Loucy (cell line): ENCODE results near the gene UBAC2.

Experiments
- H2AFZ ChIP-seq: fragments of 200-600 bp; sonication (generic); 2 replicates; pipeline ENCODE4 v1.6.0; 2016; ENCODE audit warnings: antibody characterized with exemption, mild to moderate bottlenecking, low read length, moderate library complexity
- H3F3A ChIP-seq: fragments of 200-600 bp; 2 replicates; pipeline ENCODE4 v1.6.0; 2016; ENCODE audit warnings: antibody characterized with exemption, low read depth, mild to moderate bottlenecking
- H3K27me3 ChIP-seq: fragments of 200-600 bp; sonication (generic); 2 replicates; pipeline ENCODE4 v1.6.1; 2014; ENCODE audit warnings: low read length, mild to moderate bottlenecking; ENCODE audit not compliant: insufficient read depth, poor library complexity, severe bottlenecking
- H3K36me3 ChIP-seq: fragments of 200-600 bp; sonication (generic); 2 replicates; pipeline ENCODE4 v1.6.1; 2016; ENCODE audit warnings: low read length; ENCODE audit not compliant: insufficient read depth
- H3K4me1 ChIP-seq: fragments of 200-600 bp; sonication (generic); 2 replicates; pipeline ENCODE4 v1.5.1; 2014; ENCODE audit warnings: low read length, mild to moderate bottlenecking; ENCODE audit not compliant: insufficient read depth, poor library complexity, severe bottlenecking
- H3K4me2 ChIP-seq: fragments of 200-600 bp; sonication (generic); 2 replicates; pipeline ENCODE4 v1.6.0; 2014; ENCODE audit warnings: antibody characterized with exemption, low read length, low read depth, mild to moderate bottlenecking; ENCODE audit not compliant: poor library complexity, severe bottlenecking
- H3K4me3 ChIP-seq: fragments of 200-600 bp; sonication (generic); 2 replicates; pipeline ENCODE4 v1.5.1; 2014; ENCODE audit warnings: low read length, mild to moderate bottlenecking, mixed read lengths; ENCODE audit not compliant: poor library complexity, severe bottlenecking
- H3K79me2 ChIP-seq: fragments of 200-600 bp; sonication (generic); 2 replicates; pipeline ENCODE4 v1.6.1; 2014; ENCODE audit warnings: low read length; ENCODE audit not compliant: insufficient read depth
- H3K9ac ChIP-seq: fragments of 200-600 bp; sonication (generic); 2 replicates; pipeline ENCODE4 v1.6.0; 2014; ENCODE audit warnings: mild to moderate bottlenecking, low read depth, low read length, moderate library complexity; ENCODE audit not compliant: poor library complexity, severe bottlenecking
- H3K9me2 ChIP-seq: fragments of 200-600 bp; sonication (generic); replicated peaks from 2 replicates; pipeline ENCODE4 v1.6.1; 2016; ENCODE audit warnings: low read depth, low read length, mixed read lengths
- H3K9me3 ChIP-seq: fragments of 200-600 bp; sonication (generic); 2 replicates; pipeline ENCODE4 v1.6.1; 2014; ENCODE audit warnings: mild to moderate bottlenecking, antibody characterized with exemption, low read length, low read depth; ENCODE audit not compliant: insufficient read depth
- H4K20me1 ChIP-seq: fragments of 200-600 bp; sonication (generic); 2 replicates; pipeline ENCODE4 v1.6.0; 2014; ENCODE audit warnings: antibody characterized with exemption, low read length, mild to moderate bottlenecking; ENCODE audit not compliant: insufficient read depth, poor library complexity, severe bottlenecking
- CTCF ChIP-seq: fragments of 200-600 bp; sonication (generic); conservative IDR thresholded peaks from 2 replicates; pipeline ENCODE4 v1.5.1; 2014; ENCODE audit warnings: mild to moderate bottlenecking, antibody characterized with exemption, low read length
- EZH2phosphoT487 ChIP-seq: fragments of 200-600 bp; IDR thresholded peaks from 2 replicates; pipeline ENCODE4 v1.6.1; 2018; ENCODE audit warnings: antibody characterized with exemption, mild to moderate bottlenecking, moderate library complexity, borderline replicate concordance

UBAC2 gene

GRCh38 chr13:99421271-99421670 lies 220.6 kb downstream of the UBAC2 start:
- no peak overlapping the region for H3K9ac ChIP-seq
- no peaks in the 10 kb centered on the region for H3K9me3 ChIP-seq
- H3K4me2 ChIP-seq, result no peak overlapping the region
- H2AFZ ChIP-seq, result no peak overlapping the region
- H3K4me1 ChIP-seq, result peaks cover 33% of the 10 kb centered on the region
- no peak overlapping the region for H3K4me3 ChIP-seq
- no peak for TF ChIP-seq CTCF
- TF ChIP-seq EZH2phosphoT487, result no peak
- no peaks in the 10 kb centered on the region for H3K79me2 ChIP-seq
- no peaks in the 10 kb centered on the region for H3K9me2 ChIP-seq
- no peaks in the 10 kb centered on the region for H3K36me3 ChIP-seq
- no peaks in the 10 kb centered on the region for H4K20me1 ChIP-seq
- H3K27me3 ChIP-seq, result no peaks in the 10 kb centered on the region
- peaks cover 5% of the 10 kb centered on the region for H3F3A ChIP-seq

- no peaks in the 10 kb centered on the region for H4K20me1 ChIP-seq
- H3K9ac ChIP-seq, result no peak overlapping the region
- no peak overlapping the region for H3K4me2 ChIP-seq
- TF ChIP-seq EZH2phosphoT487 (no peak), CTCF (no peak)
- H3F3A ChIP-seq, result peaks cover 5% of the 10 kb centered on the region
- H3K79me2 ChIP-seq, result no peaks in the 10 kb centered on the region
- H3K4me3 ChIP-seq, result no peak overlapping the region
- no peaks in the 10 kb centered on the region for H3K9me3 ChIP-seq
- no peak overlapping the region for H2AFZ ChIP-seq
- H3K27me3 ChIP-seq, result no peaks in the 10 kb centered on the region
- H3K36me3 ChIP-seq, result no peaks in the 10 kb centered on the region
- no peaks in the 10 kb centered on the region for H3K9me2 ChIP-seq
- H3K4me1 ChIP-seq, result peaks cover 36% of the 10 kb centered on the region
These were observed 221.3 kb downstream of the UBAC2 start for GRCh38 chr13:99421758-99422585.

GRCh38 chr13:99422586-99423220 lies 222.0 kb downstream of the UBAC2 start:
- TF ChIP-seq EZH2phosphoT487 (no peak), CTCF (no peak)
- peaks cover 34% of the 10 kb centered on the region for H3K4me1 ChIP-seq
- H3K79me2 ChIP-seq, result no peaks in the 10 kb centered on the region
- no peak overlapping the region for H3K9ac ChIP-seq
- H3K4me3 ChIP-seq, result no peak overlapping the region
- no peaks in the 10 kb centered on the region for H4K20me1 ChIP-seq
- peaks cover 5% of the 10 kb centered on the region for H3F3A ChIP-seq
- no peaks in the 10 kb centered on the region for H3K9me3 ChIP-seq
- no peaks in the 10 kb centered on the region for H3K9me2 ChIP-seq
- no peaks in the 10 kb centered on the region for H3K27me3 ChIP-seq
- H2AFZ ChIP-seq, result no peak overlapping the region
- H3K36me3 ChIP-seq, result no peaks in the 10 kb centered on the region
- H3K4me2 ChIP-seq, result no peak overlapping the region
